HepG2 (cell line): ENCODE measurements around the gene FAM25C.
"Not testable (repeated sequence)": the region's sequence is repeated elsewhere in the genome, so short reads cannot be mapped to it uniquely, and the experiment has no call there.

Experiments
- CREM ChIP-seq, 2 experiments: sonication (generic) in 1 of 2; formaldehyde crosslinking in 1 of 2; IDR thresholded peaks; 2 replicates each; pipeline versions ENCODE4 v1.4.0 to v1.6.1; 2016 to 2020; ENCODE audit warnings: antibody characterized with exemption in 1 of 2, mild to moderate bottlenecking in 1 of 2, missing genetic modification reagents in 1 of 2
- TF ChIP-seq, protein P1 (sequence below): sonication (generic); formaldehyde crosslinking; IDR thresholded peaks from 2 replicates; pipeline ENCODE4 v1.5.0; 2020; ENCODE audit warnings: mild to moderate bottlenecking, missing genetic modification reagents, moderate library complexity

DNA sequence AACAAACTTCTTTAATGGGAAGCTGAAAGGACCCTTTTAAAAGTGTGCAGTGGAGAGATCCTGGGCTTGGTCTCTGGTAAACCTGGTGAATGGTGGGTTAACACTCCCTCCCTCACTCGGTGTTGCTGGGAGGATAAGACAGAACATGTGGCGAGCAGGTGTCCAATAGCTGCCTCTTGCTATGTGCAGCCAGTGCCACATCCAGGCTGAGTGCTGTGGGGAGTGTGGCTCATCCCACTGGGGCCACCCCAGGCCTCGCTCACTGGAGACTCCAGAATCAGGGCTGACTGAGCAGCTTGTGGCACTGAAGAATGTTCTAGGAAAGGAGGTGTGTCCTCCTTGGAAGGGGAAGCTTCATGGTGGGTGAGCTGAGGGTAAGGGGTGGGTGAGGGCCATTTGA lies 29.5 kb downstream of the FAM25C start:
- TF ChIP-seq, protein P1, sequence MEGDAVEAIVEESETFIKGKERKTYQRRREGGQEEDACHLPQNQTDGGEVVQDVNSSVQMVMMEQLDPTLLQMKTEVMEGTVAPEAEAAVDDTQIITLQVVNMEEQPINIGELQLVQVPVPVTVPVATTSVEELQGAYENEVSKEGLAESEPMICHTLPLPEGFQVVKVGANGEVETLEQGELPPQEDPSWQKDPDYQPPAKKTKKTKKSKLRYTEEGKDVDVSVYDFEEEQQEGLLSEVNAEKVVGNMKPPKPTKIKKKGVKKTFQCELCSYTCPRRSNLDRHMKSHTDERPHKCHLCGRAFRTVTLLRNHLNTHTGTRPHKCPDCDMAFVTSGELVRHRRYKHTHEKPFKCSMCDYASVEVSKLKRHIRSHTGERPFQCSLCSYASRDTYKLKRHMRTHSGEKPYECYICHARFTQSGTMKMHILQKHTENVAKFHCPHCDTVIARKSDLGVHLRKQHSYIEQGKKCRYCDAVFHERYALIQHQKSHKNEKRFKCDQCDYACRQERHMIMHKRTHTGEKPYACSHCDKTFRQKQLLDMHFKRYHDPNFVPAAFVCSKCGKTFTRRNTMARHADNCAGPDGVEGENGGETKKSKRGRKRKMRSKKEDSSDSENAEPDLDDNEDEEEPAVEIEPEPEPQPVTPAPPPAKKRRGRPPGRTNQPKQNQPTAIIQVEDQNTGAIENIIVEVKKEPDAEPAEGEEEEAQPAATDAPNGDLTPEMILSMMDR (CRISPR knock-in tag), result not testable (repeated sequence)
- TF ChIP-seq CREM (IDR thresholded peaks at IDR 0.05); CREM (CRISPR knock-in tag; IDR thresholded peaks at IDR 0.05): not testable (repeated sequence)
